Lower leg skin (tissue), 4 donors: Measurements from ENCODE around the gene MCRIP2. TPM values are rescaled to one million over a fixed set of nuclear protein-coding genes. Genes with fewer than 3 reads are reported as not detected.

Source experiments
- DNase-seq, 2 donors: peaks; one replicate each; pipeline ENCODE4 v3.0.0-alpha.2; 2019; ENCODE audit warnings: low spot score in 2 of 2
- H3K4me3 ChIP-seq: fragments of 200-600 bp; sonication (generic); 2 replicates; pipeline ENCODE4 v1.5.1; 2017; ENCODE audit warnings: mild to moderate bottlenecking, low read depth; ENCODE audit not compliant: poor library complexity, severe bottlenecking
- CTCF ChIP-seq, 3 donors: fragments of 450-650 bp; IDR thresholded peaks; one replicate each; pipeline ENCODE4 v1.5.1; 2016; ENCODE audit warnings: antibody characterized with exemption in 3 of 3, mild to moderate bottlenecking in 3 of 3, moderate library complexity in 2 of 3
- POLR2A ChIP-seq, 2 donors: fragments of 450-650 bp; IDR thresholded peaks; one replicate each; pipeline ENCODE4 v1.6.1; 2016 to 2017; ENCODE audit warnings: antibody characterized with exemption in 2 of 2, mild to moderate bottlenecking in 1 of 2, moderate library complexity in 1 of 2
- WGBS, 2 donors: methylation state at CpG; one replicate each; pipeline ENCODE4 v1.1.5; 2018; 5-methylcytosine and 5-hydroxymethylcytosine counted together
- intact Hi-C: fragments of 100-400 bp; cut with DNase I; formaldehyde crosslinking; loops from one replicate; pipeline ENCODE4 v1.15.0; 2023; ENCODE audit warnings: low total_unique reads
- total RNA-seq, 4 donors: library from RNA; depleted of rRNA; stranded (reverse); fragments of >200 nt; gene quantifications; one replicate each; pipeline ENCODE4 v1.1.0, GENCODE V29; 2016

Gene MCRIP2
- total RNA-seq, 4 donors from 2014 or later: 10.5 to 31.3 (median 23.2) TPM

DNA sequence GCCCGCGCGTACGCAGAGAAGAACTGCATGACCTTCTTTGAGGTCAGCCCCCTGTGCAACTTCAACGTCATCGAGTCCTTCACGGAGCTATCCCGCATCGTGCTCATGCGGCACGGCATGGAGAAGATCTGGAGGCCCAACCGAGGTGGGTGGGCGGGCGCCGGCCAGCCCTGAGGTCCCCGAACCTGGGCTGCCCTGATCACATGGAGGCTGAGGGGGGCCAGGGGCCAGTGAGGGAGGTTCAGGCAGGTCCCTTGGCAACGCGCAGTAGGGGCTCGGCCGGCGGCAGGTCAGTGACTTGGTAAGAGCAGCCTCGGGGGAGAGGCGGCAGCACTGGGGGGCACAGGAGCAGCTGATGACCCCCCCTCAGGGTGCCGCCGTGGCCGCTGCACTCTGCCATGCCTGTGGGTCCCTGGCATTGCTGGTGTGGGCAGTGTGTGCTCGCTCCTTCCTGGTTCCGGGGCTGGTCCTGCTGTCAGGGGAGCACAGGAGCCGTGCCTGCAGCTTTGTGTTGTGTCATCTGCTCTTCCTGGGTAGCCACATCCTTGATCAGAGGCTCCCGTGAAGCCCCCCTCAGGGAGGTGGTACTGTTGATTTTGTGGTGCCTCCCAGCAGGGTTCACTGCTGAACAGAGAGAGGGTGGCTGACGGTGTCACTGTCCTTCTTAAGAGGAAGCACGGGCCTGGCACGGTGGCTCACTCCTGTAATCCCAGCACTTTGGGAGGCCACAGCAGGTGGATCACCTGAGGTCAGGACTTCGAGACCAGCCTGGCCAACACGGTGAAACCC is 15.5 kb upstream of the MCRIP2 start:
- no peak overlapping the region for H3K4me3 ChIP-seq
- 92 to 97% methylated on average over 29 to 35 of the region's 35 CpGs for WGBS, 2 donors
- TF ChIP-seq CTCF (IDR thresholded peaks at IDR 0.05) (no peak), POLR2A (IDR thresholded peaks at IDR 0.05) (no peak)
- DNase-seq: no peak
- intact Hi-C loops: no loop called here

- TF ChIP-seq POLR2A (IDR thresholded peaks at IDR 0.05) (no peak), CTCF (IDR thresholded peaks at IDR 0.05) (no peak)
- 77 to 79% methylated on average over 29 of the region's 29 CpGs for WGBS, 2 donors
- DNase-seq: peak in 1 of 2 donors; percentile 90
- no peak overlapping the region for H3K4me3 ChIP-seq
- intact Hi-C loops: no loop called here
Observed at GRCh38 chr16:626787-627453, 14.7 kb upstream of the MCRIP2 start.

DNA sequence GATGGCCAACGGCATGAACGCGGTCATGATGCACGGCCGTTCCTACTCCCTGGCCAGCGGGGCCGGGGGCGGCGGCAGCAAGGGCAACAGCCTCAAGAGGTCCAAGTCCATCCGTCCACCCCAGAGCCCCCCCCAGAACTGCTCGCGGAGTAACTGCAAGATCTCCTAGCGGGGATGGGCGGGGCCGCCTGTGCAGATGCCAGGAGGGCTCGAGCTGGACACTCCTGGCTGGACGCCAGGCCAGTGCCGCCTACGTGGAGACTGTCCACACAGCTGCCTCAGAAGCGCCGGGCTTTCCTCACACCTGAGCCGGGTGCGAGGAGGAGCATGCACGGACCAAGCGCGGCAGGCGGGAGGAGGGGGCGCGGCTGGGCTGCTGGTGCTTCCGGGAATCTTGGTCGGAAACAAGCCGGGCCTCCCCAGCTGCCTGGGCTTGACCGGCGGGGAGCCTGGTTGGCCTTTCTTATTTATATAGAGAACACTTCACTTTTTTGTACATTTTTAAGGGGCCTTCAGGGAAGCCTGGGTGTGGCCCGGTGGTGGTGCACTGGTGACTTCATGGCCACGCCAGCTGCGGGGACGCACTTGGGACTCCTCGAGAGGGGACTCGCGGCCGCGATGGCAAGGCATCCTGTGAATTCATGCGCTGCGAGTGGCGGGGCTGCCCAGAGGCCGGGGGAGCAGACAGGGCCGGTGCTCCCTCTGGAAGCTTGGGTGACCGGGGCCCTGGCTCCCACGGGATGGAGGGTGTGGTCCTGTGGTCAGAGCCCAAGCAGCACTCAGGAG is 14.0 kb upstream of the MCRIP2 start:
- intact Hi-C loops: no loop called here
- peak in 1 of 2 donors; percentile 88 for DNase-seq
- WGBS, 2 donors: 81 to 95% methylated on average over 43 to 50 of the region's 50 CpGs
- no peak for TF ChIP-seq POLR2A (IDR thresholded peaks at IDR 0.05)
- no peak for TF ChIP-seq CTCF (IDR thresholded peaks at IDR 0.05)
- no peak overlapping the region for H3K4me3 ChIP-seq

DNA sequence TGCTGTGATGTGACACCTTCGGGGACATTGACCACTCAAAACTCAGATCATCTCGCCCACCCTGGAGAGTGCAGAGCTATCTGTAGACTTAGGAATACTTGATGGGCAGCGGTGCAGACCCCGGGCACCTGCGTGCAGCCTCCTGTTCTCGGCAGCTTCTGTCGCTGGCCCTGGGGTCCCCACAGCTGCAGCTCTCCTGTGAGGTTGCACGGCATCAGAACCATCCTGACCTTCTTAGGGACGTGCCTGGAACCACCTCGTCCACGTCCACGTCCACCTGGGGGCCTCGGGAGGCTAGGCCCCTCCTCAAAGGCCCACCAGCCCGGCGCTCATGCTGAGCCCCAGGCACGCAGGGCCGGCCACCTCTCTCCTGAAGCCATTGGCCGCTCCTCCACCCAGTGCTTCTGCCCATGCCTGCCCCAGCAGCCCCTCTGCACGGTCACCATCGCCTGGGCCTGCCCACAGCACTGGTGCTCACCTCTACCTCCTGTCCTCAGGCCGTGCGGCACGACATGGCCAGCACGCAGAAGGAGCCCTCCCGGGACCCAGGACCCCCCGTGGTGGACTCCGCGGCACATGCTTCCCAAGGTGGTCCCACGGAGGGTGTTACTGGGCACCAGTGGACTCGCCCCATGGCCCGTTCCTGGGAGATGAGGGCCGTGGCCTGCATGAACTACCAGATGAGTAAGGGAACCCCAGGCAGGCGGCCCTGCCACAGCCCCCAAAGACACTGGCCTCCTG is 13.1 kb upstream of the MCRIP2 start:
- intact Hi-C loops: no loop called here
- H3K4me3 ChIP-seq: no peak overlapping the region
- no peak for TF ChIP-seq CTCF (IDR thresholded peaks at IDR 0.05)
- TF ChIP-seq POLR2A (IDR thresholded peaks at IDR 0.05): no peak
- WGBS, 2 donors: 90 to 92% methylated on average over 14 to 33 of the region's 33 CpGs
- peak in 1 of 2 donors; percentile 87 for DNase-seq

DNA sequence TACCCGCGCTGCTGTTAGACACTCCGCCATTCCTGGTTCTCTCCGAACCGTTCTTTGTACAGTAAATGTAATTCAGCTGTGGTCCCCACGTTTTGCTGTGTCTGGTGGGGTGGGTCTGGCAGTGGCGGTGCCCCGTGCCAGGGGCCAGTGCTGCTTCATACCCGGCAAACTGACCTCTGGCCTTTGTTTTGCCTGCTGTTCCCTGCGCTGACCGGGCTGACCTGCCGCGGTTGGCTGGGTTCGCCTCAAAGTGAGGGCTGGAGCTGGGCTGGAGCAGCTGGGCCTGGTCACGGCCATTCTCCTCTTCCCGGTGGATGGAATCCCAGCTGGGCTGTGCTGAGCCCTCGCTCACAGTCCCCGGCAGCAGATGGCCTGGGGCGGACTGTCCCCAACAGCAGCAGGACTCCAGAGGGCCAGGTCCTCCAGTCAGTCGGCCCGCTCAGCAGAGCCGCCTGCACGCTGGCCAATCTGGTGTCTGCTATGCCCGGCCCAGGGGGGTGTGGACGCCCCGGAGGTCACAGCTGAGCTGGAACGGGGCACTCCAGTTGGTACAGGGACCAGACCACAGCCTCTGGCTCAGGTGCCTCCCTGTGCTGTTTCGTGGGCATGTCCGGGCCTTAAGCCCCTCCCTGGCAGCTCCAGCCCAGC is 12.3 kb upstream of the MCRIP2 start:
- 67 to 70% methylated on average over 26 to 29 of the region's 29 CpGs for WGBS, 2 donors
- intact Hi-C loops: no loop called here
- TF ChIP-seq CTCF (IDR thresholded peaks at IDR 0.05) (no peak), POLR2A (IDR thresholded peaks at IDR 0.05) (no peak)
- no peak overlapping the region for H3K4me3 ChIP-seq
- DNase-seq: no peak
